Progenitor cell of endocrine pancreas (in vitro differentiated cells): Measurements from ENCODE around the gene SPARC. TPM values are rescaled to one million over a fixed set of nuclear protein-coding genes. Genes with fewer than 3 reads are reported as not detected.
"Not testable (repeated sequence)": the region's sequence is repeated elsewhere in the genome, so short reads cannot be mapped to it uniquely, and the experiment has no call there.

Experiments
- DNase-seq: peaks from one replicate; pipeline ENCODE4 v3.0.0; 2021; ENCODE audit warnings: low spot score; ENCODE audit not compliant: unreplicated experiment
- H3K27ac Mint-ChIP-seq: 2 replicates; pipeline ENCODE4 v1.8.0; 2021; ENCODE audit warnings: mild to moderate bottlenecking, moderate library complexity, mixed read lengths
- H3K27me3 Mint-ChIP-seq: 2 replicates; pipeline ENCODE4 v1.8.0; 2021; ENCODE audit warnings: mixed read lengths
- H3K36me3 Mint-ChIP-seq: 2 replicates; pipeline ENCODE4 v1.8.0; 2022; ENCODE audit warnings: mixed read lengths; ENCODE audit not compliant: insufficient read depth
- H3K4me1 Mint-ChIP-seq: 2 replicates; pipeline ENCODE4 v1.8.0; 2021; ENCODE audit warnings: low read depth, mixed read lengths
- H3K4me3 Mint-ChIP-seq: 2 replicates; pipeline ENCODE4 v1.8.0; 2021; ENCODE audit warnings: low read depth, mild to moderate bottlenecking, moderate library complexity, mixed read lengths
- H3K9me3 Mint-ChIP-seq: 2 replicates; pipeline ENCODE4 v1.8.0; 2021; ENCODE audit warnings: low read depth, mixed read lengths
- CTCF ChIP-seq: fragments of 200-600 bp; sonication (generic); IDR thresholded peaks from one replicate; pipeline ENCODE4 v1.5.0; 2021; ENCODE audit warnings: antibody characterized with exemption, mild to moderate bottlenecking; ENCODE audit not compliant: unreplicated experiment
- total RNA-seq: library from RNA; stranded (reverse); gene quantifications from 2 replicates; pipeline ENCODE4 v1.2.1, GENCODE V29; 2021

The SPARC gene
- total RNA-seq, 1 donor from 2014 or later = 55.2 TPM

- no peak overlapping the region for H3K4me3 Mint-ChIP-seq
- TF ChIP-seq CTCF = no peak
- no peaks in the 10 kb centered on the region for H3K36me3 Mint-ChIP-seq
- H3K27me3 Mint-ChIP-seq = peaks cover 22% of the 10 kb centered on the region
- peaks cover 19% of the 10 kb centered on the region for H3K4me1 Mint-ChIP-seq
- no peaks in the 10 kb centered on the region for H3K9me3 Mint-ChIP-seq
- DNase-seq = no peak
- no peak overlapping the region for H3K27ac Mint-ChIP-seq
Measured at GRCh38 chr5:151682751-151683331, 3.9 kb downstream of the SPARC start.

- Mint-ChIP-seq H3K27ac (no peak overlapping the region), H3K36me3 (no peaks in the 10 kb centered on the region), H3K4me3 (no peak overlapping the region), H3K9me3 (no peaks in the 10 kb centered on the region), H3K4me1 (peaks cover 19% of the 10 kb centered on the region), H3K27me3 (peaks cover 22% of the 10 kb centered on the region)
- no peak for TF ChIP-seq CTCF
- DNase-seq = no peak
Measured at GRCh38 chr5:151682240-151682639, 4.5 kb downstream of the SPARC start.

GRCh38 chr5:151680944-151681427 lies 5.7 kb downstream of the SPARC start:
- DNase-seq = no peak
- Mint-ChIP-seq H3K27ac (no peak overlapping the region), H3K4me3 (no peak overlapping the region), H3K27me3 (peaks cover 11% of the 10 kb centered on the region), H3K9me3 (no peaks in the 10 kb centered on the region), H3K4me1 (peaks cover 8% of the 10 kb centered on the region), H3K36me3 (no peaks in the 10 kb centered on the region)
- no peak for TF ChIP-seq CTCF

GRCh38 chr5:151680156-151680505 lies 6.6 kb downstream of the SPARC start:
- not testable (repeated sequence) for H3K9me3 Mint-ChIP-seq

GRCh38 chr5:151679421-151680155 lies 7.1 kb downstream of the SPARC start:
- H3K4me1 Mint-ChIP-seq = peaks cover under 1% of the 10 kb centered on the region
- H3K36me3 Mint-ChIP-seq = no peaks in the 10 kb centered on the region
- no peak for DNase-seq
- no peaks in the 10 kb centered on the region for H3K9me3 Mint-ChIP-seq
- H3K4me3 Mint-ChIP-seq = no peak overlapping the region
- H3K27ac Mint-ChIP-seq = no peak overlapping the region
- TF ChIP-seq CTCF = no peak
- H3K27me3 Mint-ChIP-seq = peaks cover 8% of the 10 kb centered on the region

More at GRCh38 chr5:151680156-151680505, 6.6 kb downstream of the SPARC start:
- not testable (repeated sequence) for H3K4me3 Mint-ChIP-seq, H3K36me3 Mint-ChIP-seq, H3K4me1 Mint-ChIP-seq, H3K27ac Mint-ChIP-seq, DNase-seq, H3K27me3 Mint-ChIP-seq

GRCh38 chr5:151678713-151679112 lies 8.0 kb downstream of the SPARC start:
- Mint-ChIP-seq H3K4me1 (no peaks in the 10 kb centered on the region), H3K4me3 (no peak overlapping the region), H3K36me3 (no peaks in the 10 kb centered on the region), H3K27ac (no peak overlapping the region), H3K9me3 (no peaks in the 10 kb centered on the region), H3K27me3 (peaks cover 5% of the 10 kb centered on the region)
- no peak for TF ChIP-seq CTCF
- no peak for DNase-seq
